HUES64 (cell line): ENCODE measurements around the gene FCGR3A.

ENCODE experiments used
- H3K27ac ChIP-seq: 2 replicates; pipeline ENCODE4 v1.7.0; 2013; ENCODE audit warnings: low read depth, low read length, inconsistent platforms
- H3K27me3 ChIP-seq: 2 replicates; pipeline ENCODE4 v1.6.1; 2013; ENCODE audit warnings: mild to moderate bottlenecking, low read length; ENCODE audit not compliant: insufficient read depth
- H3K36me3 ChIP-seq: 2 replicates; pipeline ENCODE4 v1.6.1; 2013; ENCODE audit warnings: mild to moderate bottlenecking, low read length; ENCODE audit not compliant: insufficient read depth
- H3K4me1 ChIP-seq: 2 replicates; pipeline ENCODE4 v1.6.1; 2013; ENCODE audit warnings: mild to moderate bottlenecking, low read length, moderate library complexity; ENCODE audit not compliant: insufficient read depth
- H3K4me3 ChIP-seq: 2 replicates; pipeline ENCODE4 v1.5.1; 2013; ENCODE audit warnings: mild to moderate bottlenecking, low read length, moderate library complexity
- H3K9ac ChIP-seq: 2 replicates; pipeline ENCODE4 v1.6.1; 2013; ENCODE audit warnings: mild to moderate bottlenecking, low read depth, low read length
- H3K9me3 ChIP-seq: 2 replicates; pipeline ENCODE4 v1.6.1; 2013; ENCODE audit warnings: low read depth, low read length; ENCODE audit not compliant: insufficient read depth
- WGBS: fragments of 150-250, 120-280 bp; methylation state at CpG from one replicate; pipeline ENCODE4 v1.1.7; 2013; ENCODE audit warnings: missing lambda C conversion rate; 5-methylcytosine and 5-hydroxymethylcytosine counted together

FCGR3A gene

GRCh38 chr1:161495490-161495889 is 54.1 kb downstream of the FCGR3A start:
- no peak overlapping the region for H3K4me3 ChIP-seq
- no peak overlapping the region for H3K27ac ChIP-seq
- H3K4me1 ChIP-seq, result no peaks in the 10 kb centered on the region
- no peak overlapping the region for H3K9ac ChIP-seq
- H3K27me3 ChIP-seq, result peaks cover 3% of the 10 kb centered on the region
- H3K9me3 ChIP-seq, result no peaks in the 10 kb centered on the region
- no peaks in the 10 kb centered on the region for H3K36me3 ChIP-seq

- Histone ChIP-seq H3K4me1 (no peaks in the 10 kb centered on the region), H3K9me3 (no peaks in the 10 kb centered on the region), H3K36me3 (no peaks in the 10 kb centered on the region), H3K9ac (no peak overlapping the region), H3K27ac (no peak overlapping the region), H3K4me3 (no peak overlapping the region), H3K27me3 (peaks cover 7% of the 10 kb centered on the region)
- WGBS, result 69% methylated on average over 3 of the region's 3 CpGs
Measured at GRCh38 chr1:161494091-161494735, 55.4 kb downstream of the FCGR3A start.

GRCh38 chr1:161492827-161493226 is 56.8 kb downstream of the FCGR3A start:
- WGBS, result 94% methylated on average over 2 of the region's 2 CpGs
- Histone ChIP-seq H3K27ac (no peak overlapping the region), H3K9me3 (no peaks in the 10 kb centered on the region), H3K9ac (no peak overlapping the region), H3K36me3 (no peaks in the 10 kb centered on the region), H3K4me3 (no peak overlapping the region), H3K4me1 (no peaks in the 10 kb centered on the region), H3K27me3 (peaks cover 7% of the 10 kb centered on the region)
